ENCODE results near the gene ARIH1.
"Not testable (repeated sequence)": the region's sequence is repeated elsewhere in the genome, so short reads cannot be mapped to it uniquely, and the experiment has no call there.

Gene ARIH1

DNA sequence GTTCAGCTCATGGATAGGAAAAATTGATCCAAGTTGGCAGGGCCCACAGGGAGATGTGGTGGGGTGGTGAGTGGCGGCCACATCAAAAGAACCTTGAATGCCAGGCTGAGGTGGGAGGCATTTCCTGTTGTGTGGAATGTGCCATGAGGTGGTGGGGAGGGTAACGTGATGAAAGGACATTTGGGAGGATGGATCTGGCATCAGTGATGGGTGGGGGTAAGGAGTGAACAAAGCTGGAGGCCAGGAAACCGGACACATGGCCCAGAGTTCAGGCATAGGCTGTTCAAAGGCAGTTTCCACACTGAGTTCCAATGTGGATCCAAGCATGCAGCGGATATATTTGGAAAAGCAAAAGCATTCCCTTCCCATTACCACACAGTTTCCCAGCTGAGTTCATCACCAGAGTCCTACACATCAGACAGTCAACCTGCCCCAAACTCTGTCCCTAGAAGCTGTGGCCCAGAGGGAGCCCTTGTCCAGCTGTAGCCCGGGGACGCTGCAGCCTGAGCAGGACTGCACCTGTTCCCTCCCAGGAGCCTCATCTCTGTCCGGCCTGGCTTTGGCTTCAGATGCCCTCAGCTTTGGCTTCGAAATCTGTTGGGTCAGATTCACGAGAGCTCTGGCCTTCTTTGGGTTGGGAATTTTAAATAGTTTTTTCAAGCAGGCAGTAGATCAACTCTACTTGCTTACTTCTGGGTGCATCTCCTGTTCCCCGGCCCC lies 142.5 kb downstream of the ARIH1 start:
- TF ChIP-seq, protein P1, sequence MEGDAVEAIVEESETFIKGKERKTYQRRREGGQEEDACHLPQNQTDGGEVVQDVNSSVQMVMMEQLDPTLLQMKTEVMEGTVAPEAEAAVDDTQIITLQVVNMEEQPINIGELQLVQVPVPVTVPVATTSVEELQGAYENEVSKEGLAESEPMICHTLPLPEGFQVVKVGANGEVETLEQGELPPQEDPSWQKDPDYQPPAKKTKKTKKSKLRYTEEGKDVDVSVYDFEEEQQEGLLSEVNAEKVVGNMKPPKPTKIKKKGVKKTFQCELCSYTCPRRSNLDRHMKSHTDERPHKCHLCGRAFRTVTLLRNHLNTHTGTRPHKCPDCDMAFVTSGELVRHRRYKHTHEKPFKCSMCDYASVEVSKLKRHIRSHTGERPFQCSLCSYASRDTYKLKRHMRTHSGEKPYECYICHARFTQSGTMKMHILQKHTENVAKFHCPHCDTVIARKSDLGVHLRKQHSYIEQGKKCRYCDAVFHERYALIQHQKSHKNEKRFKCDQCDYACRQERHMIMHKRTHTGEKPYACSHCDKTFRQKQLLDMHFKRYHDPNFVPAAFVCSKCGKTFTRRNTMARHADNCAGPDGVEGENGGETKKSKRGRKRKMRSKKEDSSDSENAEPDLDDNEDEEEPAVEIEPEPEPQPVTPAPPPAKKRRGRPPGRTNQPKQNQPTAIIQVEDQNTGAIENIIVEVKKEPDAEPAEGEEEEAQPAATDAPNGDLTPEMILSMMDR (IDR thresholded peaks at IDR 0.05; ENCODE audit: borderline replicate concordance, insufficient read depth, low read depth, low read length): no peak
- H3K4me3 ChIP-seq (ENCODE audit: low read depth, low read length): no peak overlapping the region

DNA sequence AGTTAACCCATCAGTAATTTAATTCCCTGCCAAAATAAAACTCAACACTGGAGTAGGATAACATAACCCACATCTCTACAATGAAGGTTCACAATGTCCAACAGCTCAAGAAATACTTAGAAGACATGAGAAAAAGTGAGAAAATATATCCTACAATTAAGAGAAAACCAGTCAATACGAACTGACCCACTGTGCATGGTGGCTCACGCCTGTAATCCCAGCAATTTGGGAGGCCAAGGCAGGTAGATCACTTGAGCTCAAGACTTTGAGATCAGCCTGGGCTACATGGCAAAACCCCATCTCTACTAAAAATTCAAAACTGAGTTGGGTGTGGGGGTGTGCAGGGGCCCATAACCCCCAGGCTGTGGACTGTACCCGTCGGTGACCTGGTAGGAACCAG lies 149.7 kb downstream of the ARIH1 start:
- not testable (repeated sequence) for H3K4me3 ChIP-seq (ENCODE audit: low read depth, low read length)

DNA sequence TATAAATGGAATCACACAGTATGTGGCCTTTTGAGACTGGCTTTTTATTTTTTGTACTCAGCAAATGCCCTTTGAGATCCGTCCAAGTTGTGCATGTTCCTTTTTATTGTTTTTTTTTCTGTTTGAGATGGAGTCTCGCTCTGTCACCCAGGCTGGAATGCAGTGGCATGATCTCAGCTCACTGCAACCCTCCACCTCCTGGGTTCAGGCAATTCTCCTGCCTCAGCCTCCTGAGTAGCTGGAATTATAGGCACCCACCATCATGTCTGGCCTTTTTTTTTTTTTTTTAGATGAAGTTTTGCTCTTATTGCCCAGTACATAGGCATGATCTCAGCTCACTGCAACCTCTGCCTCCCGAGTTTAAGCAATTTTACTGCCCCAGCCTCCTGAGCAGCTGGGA lies 152.0 kb downstream of the ARIH1 start:
- H3K4me3 ChIP-seq (ENCODE audit: low read depth, low read length): not testable (repeated sequence)

DNA sequence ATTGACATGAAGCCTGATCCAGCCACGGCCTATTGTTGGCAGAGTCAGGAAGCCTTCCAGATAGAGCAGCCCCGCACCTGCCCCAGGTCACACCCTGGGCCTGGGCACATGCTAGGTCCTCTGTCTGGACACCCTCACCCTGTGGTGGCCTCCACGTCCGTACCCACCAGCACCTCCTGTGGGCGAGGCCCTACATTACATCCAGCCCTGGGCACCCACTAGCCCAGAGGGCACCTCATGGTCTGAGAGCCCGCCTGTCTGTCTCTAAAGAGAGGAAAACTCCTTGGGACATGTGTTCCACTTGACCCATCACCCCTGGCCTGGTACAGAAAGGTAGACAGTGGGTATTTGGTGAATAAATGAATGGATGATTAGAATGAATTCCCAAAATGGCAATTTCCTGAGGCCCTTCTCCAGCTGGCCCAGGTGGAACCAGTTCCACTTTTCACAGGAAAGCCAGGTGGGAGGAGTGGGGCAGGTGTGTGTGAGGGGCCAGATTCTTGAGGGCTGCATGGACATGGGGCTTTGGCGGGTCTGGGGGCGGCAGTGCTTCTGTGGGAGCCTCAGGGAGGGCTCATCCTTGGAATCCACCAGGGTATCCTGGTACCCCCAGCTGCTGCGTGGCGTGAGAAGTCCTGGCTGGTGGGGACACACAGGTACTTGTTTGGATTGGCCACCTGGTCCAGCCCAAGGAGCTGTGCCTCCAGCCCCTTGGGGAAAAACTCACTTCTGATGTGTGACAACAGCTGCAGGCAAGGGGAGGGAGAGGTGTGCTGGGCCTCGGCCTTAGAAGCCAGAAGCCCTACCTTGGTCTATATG lies 154.3 kb downstream of the ARIH1 start:
- not testable (repeated sequence) for H3K4me3 ChIP-seq (ENCODE audit: low read depth, low read length)
- TF ChIP-seq, protein P1 (IDR thresholded peaks at IDR 0.05; ENCODE audit: borderline replicate concordance, insufficient read depth, low read depth, low read length): peak; percentile 33; the same call in 1 of the 2 replicates

DNA sequence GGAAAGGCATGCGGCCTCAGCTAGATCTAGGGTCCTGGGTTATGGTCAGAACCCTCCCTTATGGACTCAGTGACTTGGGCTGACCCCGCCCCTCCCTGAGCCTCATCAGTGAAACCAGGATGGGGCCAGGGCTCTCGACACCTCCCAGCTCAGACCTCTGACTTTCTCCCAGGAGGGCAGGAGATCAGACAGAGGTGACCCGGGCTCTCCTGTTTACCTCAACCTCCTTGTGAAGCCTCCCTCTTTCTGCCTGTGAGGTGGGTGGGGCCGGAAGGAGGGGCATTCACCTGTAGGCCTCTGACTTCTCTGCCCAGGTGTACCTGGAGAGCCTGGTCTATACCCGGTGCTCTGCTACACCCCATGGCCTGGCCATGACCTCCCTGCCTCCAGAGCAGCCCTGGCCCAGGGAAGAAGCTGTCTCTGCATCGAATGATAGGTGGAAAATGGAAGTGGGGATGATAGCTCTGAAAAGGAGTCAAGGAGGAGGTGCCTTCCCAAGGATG lies 155.0 kb downstream of the ARIH1 start:
- not testable (repeated sequence) for H3K4me3 ChIP-seq (ENCODE audit: low read depth, low read length)

DNA sequence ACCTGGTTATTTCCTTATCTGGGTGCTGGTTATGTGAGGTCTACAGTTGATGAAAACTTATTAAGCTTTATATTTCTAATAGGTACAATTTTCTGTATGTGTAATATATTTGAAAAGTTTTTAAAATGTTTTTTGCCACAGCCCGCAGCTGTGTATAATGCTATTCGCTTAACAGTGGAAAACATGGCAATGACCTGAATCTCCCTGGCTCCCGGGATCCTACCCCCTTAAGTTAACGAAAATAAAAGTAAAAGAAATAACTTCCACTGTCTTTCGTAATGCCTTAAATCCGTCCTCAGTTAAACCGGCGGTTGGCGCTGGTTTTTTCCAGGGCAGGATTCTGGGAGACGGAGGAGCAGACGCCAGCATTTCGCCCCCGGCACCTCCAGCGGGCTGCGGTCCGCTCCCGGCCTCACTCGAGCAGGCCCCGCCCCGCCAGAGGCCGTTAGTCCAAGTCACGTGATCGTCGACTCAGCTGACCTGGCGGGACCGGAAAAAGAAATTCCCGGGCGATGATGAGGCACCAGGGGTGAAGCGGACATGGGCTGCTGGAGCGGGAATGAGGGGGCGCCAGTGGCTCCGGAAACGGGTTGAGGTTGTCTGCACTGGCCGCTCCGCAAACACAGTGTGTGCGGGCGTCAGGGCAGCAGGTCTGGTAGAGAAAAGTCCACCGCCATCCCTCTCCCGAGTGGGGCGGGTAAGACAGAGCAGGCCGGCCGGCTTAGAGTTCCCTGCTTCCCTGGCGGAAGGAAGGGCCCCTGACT lies 162.6 kb downstream of the ARIH1 start:
- H3K4me3 ChIP-seq (ENCODE audit: low read depth, low read length): not testable (repeated sequence)

DNA sequence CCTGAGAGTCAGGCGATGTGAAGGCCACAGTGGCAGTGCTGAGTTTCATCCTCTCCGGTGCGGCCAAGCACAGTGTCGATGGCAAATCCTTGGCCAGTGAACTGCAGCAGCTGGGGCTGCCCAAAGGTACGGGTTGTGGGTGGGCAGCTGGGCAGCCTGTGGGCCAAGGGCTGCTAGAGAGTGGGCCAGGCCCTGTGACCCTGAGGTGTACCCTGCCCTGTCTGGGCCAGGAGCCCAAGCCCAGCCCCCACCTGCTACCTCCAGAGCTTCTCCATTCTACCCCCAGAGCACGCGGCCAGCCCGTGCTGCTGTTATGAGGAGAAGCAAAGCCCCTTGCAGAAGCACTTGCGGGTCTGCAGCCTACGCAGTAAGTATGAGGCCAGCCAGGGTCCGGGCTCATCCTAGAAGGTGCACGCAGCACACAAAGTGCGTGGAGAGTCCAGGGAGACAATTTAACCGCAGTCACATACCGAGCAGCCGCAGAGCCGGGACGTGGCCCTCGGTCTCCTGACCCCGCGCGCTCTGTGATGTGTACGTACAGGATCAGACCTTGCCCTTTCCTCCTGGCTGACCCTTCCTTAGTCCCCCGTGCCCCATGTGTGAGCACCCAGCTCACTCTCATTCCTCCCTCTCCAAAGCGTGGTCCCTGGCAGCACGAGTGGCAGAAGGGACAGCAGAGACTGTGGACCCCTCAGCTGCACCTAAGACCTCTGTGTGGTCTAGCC lies 165.8 kb downstream of the ARIH1 start:
- not testable (repeated sequence) for H3K4me3 ChIP-seq (ENCODE audit: low read depth, low read length)

DNA sequence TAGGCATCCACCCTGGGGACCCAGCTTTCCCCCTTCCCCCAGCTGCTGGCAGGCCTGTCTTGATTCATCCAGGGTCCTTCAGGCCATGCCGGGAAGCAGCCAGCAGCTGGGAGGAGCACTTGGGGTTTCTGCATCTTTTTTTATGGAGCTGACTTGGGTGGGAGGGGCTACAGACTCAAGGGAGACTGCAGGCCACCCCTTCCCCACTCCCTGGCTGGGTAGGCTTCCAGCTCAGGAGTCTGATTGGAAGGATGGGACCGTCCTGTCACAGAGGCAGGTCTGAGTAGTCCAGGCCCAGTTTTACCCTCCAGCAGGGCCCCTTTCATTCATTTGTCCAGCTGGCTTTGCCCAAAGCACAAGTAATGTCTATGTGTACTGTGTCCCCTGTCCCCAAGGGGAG lies 168.1 kb downstream of the ARIH1 start:
- H3K4me3 ChIP-seq (ENCODE audit: low read depth, low read length): not testable (repeated sequence)

DNA sequence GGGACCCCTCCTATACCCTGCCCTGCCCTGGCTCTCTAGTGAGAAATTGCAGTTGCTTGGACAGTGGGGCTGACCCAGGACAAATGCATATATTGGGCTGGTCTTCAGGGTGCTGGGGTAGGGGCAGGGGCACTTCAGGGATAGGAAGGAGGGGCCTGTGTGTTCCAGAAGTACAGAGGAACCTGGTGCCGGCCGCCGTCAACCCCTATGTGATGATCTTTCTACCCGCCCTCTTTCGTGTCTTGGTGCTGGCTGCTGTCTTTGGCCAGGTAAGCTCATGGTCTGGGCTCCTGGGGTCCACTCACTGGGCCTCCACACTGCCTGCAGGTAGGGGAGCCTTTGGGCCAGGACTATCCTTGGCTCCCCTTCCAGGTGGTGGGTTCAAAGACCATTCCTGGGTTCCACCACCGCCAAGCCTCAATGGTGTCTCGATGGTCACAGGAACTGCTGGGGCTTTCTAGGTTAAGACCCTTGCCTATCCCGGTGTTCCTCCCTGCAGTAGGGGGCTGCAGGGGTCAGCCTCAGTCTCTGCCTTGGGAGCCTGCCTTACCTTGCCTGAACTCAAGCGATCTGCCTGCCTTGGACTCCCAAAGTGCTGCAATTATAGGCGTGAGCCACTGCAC lies 174.6 kb downstream of the ARIH1 start:
- H3K4me3 ChIP-seq (ENCODE audit: low read depth, low read length): not testable (repeated sequence)
